ENCODE results near the gene PIEZO2. TPM values are rescaled to one million over a fixed set of nuclear protein-coding genes. Genes with fewer than 3 reads are reported as not detected.

PIEZO2 gene
- total and polyA plus RNA-seq, 2 of the 8 experiments (the other 6 are each of a cell fraction or from before 2014, with no cell fraction given): 4.7 to 16.5 TPM

DNA sequence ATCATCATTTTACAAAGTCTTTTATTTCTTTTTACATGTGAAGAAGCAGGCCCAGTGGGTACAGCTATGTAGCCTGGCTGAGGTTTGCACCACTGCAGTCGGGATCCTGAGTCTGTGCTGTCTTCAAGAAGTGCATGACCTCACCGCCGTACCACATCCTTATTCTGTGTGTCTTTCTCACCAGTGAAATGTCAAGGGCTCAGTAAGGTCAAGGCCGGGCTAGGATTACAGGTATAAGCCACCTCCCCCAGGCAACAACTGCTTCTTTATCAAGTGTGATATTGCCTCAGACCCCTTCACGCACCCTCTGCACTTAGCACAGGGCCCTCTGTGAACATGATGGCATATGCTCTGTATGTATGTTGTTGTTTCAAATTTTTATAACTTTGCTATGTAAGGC is 76.7 kb downstream of the PIEZO2 start (continued):
- TF ChIP-seq, protein P1, sequence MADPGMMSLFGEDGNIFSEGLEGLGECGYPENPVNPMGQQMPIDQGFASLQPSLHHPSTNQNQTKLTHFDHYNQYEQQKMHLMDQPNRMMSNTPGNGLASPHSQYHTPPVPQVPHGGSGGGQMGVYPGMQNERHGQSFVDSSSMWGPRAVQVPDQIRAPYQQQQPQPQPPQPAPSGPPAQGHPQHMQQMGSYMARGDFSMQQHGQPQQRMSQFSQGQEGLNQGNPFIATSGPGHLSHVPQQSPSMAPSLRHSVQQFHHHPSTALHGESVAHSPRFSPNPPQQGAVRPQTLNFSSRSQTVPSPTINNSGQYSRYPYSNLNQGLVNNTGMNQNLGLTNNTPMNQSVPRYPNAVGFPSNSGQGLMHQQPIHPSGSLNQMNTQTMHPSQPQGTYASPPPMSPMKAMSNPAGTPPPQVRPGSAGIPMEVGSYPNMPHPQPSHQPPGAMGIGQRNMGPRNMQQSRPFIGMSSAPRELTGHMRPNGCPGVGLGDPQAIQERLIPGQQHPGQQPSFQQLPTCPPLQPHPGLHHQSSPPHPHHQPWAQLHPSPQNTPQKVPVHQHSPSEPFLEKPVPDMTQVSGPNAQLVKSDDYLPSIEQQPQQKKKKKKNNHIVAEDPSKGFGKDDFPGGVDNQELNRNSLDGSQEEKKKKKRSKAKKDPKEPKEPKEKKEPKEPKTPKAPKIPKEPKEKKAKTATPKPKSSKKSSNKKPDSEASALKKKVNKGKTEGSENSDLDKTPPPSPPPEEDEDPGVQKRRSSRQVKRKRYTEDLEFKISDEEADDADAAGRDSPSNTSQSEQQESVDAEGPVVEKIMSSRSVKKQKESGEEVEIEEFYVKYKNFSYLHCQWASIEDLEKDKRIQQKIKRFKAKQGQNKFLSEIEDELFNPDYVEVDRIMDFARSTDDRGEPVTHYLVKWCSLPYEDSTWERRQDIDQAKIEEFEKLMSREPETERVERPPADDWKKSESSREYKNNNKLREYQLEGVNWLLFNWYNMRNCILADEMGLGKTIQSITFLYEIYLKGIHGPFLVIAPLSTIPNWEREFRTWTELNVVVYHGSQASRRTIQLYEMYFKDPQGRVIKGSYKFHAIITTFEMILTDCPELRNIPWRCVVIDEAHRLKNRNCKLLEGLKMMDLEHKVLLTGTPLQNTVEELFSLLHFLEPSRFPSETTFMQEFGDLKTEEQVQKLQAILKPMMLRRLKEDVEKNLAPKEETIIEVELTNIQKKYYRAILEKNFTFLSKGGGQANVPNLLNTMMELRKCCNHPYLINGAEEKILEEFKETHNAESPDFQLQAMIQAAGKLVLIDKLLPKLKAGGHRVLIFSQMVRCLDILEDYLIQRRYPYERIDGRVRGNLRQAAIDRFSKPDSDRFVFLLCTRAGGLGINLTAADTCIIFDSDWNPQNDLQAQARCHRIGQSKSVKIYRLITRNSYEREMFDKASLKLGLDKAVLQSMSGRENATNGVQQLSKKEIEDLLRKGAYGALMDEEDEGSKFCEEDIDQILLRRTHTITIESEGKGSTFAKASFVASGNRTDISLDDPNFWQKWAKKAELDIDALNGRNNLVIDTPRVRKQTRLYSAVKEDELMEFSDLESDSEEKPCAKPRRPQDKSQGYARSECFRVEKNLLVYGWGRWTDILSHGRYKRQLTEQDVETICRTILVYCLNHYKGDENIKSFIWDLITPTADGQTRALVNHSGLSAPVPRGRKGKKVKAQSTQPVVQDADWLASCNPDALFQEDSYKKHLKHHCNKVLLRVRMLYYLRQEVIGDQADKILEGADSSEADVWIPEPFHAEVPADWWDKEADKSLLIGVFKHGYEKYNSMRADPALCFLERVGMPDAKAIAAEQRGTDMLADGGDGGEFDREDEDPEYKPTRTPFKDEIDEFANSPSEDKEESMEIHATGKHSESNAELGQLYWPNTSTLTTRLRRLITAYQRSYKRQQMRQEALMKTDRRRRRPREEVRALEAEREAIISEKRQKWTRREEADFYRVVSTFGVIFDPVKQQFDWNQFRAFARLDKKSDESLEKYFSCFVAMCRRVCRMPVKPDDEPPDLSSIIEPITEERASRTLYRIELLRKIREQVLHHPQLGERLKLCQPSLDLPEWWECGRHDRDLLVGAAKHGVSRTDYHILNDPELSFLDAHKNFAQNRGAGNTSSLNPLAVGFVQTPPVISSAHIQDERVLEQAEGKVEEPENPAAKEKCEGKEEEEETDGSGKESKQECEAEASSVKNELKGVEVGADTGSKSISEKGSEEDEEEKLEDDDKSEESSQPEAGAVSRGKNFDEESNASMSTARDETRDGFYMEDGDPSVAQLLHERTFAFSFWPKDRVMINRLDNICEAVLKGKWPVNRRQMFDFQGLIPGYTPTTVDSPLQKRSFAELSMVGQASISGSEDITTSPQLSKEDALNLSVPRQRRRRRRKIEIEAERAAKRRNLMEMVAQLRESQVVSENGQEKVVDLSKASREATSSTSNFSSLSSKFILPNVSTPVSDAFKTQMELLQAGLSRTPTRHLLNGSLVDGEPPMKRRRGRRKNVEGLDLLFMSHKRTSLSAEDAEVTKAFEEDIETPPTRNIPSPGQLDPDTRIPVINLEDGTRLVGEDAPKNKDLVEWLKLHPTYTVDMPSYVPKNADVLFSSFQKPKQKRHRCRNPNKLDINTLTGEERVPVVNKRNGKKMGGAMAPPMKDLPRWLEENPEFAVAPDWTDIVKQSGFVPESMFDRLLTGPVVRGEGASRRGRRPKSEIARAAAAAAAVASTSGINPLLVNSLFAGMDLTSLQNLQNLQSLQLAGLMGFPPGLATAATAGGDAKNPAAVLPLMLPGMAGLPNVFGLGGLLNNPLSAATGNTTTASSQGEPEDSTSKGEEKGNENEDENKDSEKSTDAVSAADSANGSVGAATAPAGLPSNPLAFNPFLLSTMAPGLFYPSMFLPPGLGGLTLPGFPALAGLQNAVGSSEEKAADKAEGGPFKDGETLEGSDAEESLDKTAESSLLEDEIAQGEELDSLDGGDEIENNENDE (IDR thresholded peaks at IDR 0.05; ENCODE audit: insufficient replicate concordance, low read length): no peak
- TF ChIP-seq, protein P2, sequence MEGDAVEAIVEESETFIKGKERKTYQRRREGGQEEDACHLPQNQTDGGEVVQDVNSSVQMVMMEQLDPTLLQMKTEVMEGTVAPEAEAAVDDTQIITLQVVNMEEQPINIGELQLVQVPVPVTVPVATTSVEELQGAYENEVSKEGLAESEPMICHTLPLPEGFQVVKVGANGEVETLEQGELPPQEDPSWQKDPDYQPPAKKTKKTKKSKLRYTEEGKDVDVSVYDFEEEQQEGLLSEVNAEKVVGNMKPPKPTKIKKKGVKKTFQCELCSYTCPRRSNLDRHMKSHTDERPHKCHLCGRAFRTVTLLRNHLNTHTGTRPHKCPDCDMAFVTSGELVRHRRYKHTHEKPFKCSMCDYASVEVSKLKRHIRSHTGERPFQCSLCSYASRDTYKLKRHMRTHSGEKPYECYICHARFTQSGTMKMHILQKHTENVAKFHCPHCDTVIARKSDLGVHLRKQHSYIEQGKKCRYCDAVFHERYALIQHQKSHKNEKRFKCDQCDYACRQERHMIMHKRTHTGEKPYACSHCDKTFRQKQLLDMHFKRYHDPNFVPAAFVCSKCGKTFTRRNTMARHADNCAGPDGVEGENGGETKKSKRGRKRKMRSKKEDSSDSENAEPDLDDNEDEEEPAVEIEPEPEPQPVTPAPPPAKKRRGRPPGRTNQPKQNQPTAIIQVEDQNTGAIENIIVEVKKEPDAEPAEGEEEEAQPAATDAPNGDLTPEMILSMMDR (IDR thresholded peaks at IDR 0.05; ENCODE audit: control extremely low read depth in 1 of 3, insufficient read depth in 1 of 3, low read depth in 1 of 3, low read length in 3 of 3): no peak
- no peak for TF ChIP-seq HDAC6 (IDR thresholded peaks at IDR 0.05; ENCODE audit: low read depth, low read length)
- TF ChIP-seq JUN (IDR thresholded peaks at IDR 0.05; ENCODE audit: low read depth, low read length): no peak
- TF ChIP-seq TAF7 (optimal IDR thresholded peaks at IDR 0.05; ENCODE audit: borderline replicate concordance, low read depth, low read length): no peak
- no peak for TF ChIP-seq SRF (IDR thresholded peaks at IDR 0.05; ENCODE audit: low read depth, low read length)
- no peak for TF ChIP-seq ZNF274 (IDR thresholded peaks at IDR 0.05; ENCODE audit: borderline replicate concordance, extremely low read depth, low read length)
- TF ChIP-seq, protein P3, sequence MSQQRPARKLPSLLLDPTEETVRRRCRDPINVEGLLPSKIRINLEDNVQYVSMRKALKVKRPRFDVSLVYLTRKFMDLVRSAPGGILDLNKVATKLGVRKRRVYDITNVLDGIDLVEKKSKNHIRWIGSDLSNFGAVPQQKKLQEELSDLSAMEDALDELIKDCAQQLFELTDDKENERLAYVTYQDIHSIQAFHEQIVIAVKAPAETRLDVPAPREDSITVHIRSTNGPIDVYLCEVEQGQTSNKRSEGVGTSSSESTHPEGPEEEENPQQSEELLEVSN (IDR thresholded peaks at IDR 0.05): no peak
